AG04449 (cell line): ENCODE data around the gene MYADML2.

Experiments used
- CTCF ChIA-PET: fragments of 350-600 bp; formaldehyde crosslinking; extraction: SDS; loops from one replicate; lab custom pipeline; 2021; ENCODE audit warnings: antibody characterized with exemption; lab: Yijun Ruan, JAX
- POLR2A ChIA-PET: fragments of 400-600, 350-600 bp; formaldehyde crosslinking; extraction: SDS; loops from one replicate; lab custom pipeline; 2020; ENCODE audit warnings: antibody characterized with exemption, inconsistent platforms; lab: Yijun Ruan, JAX
- DNase-seq: peaks from one replicate; pipeline ENCODE4 v3.0.0-alpha.2; 2010; ENCODE audit warnings: low read depth, low spot score
- H3K4me3 ChIP-seq: 2 replicates; pipeline ENCODE4 v1.5.1; 2011; ENCODE audit warnings: low read depth, mild to moderate bottlenecking, control low read depth, low read length
- CTCF ChIP-seq: IDR thresholded peaks from one replicate; pipeline ENCODE4 v1.5.1; 2011; ENCODE audit warnings: mild to moderate bottlenecking, moderate library complexity, low read length, control low read depth, inconsistent platforms; ENCODE audit not compliant: insufficient read depth; ENCODE audit errors: missing control alignments

Gene MYADML2

GRCh38 chr17:81901167-81902022, 45.6 kb downstream of the MYADML2 start:
- no peak for TF ChIP-seq CTCF
- DNase-seq = no peak
- CTCF ChIA-PET = interaction anchor here (0.7 to 1.0 kb wide), 2 partner anchors 9 to 18 kb away, joined by 3 read pairs; no protein-coding TSS in a partner anchor
- H3K4me3 ChIP-seq = no peak overlapping the region; the same call in 1 of the 2 replicates
- POLR2A ChIA-PET = no interaction called here

- no peak overlapping the region for H3K4me3 ChIP-seq
- no peak for TF ChIP-seq CTCF
- ChIA-PET CTCF (no interaction called here), POLR2A (interaction anchor here (0.5 kb wide), 1 partner anchor 39 kb away, joined by 5 read pairs; no protein-coding TSS in a partner anchor)
- DNase-seq = no peak
Measured at GRCh38 chr17:81900181-81900820, 46.7 kb downstream of the MYADML2 start.

GRCh38 chr17:81899514-81900166, 47.4 kb downstream of the MYADML2 start:
- POLR2A ChIA-PET = interaction anchor here (0.5 to 0.8 kb wide), 2 partner anchors 27 to 38 kb away, joined by 3 to 5 read pairs; no protein-coding TSS in a partner anchor
- DNase-seq = no peak
- TF ChIP-seq CTCF = no peak
- H3K4me3 ChIP-seq = no peak overlapping the region
- CTCF ChIA-PET = interaction anchor here (1.1 kb wide), 1 partner anchor 30 kb away, joined by 4 read pairs; no protein-coding TSS in a partner anchor

GRCh38 chr17:81898885-81899284, 48.1 kb downstream of the MYADML2 start:
- H3K4me3 ChIP-seq = no peak overlapping the region
- ChIA-PET POLR2A (interaction anchor here (0.8 kb wide), 1 partner anchor 28 kb away, joined by 3 read pairs; no protein-coding TSS in a partner anchor), CTCF (interaction anchor here (1.1 kb wide), 1 partner anchor 29 kb away, joined by 4 read pairs; no protein-coding TSS in a partner anchor)
- DNase-seq = no peak
- no peak for TF ChIP-seq CTCF

GRCh38 chr17:81898029-81898866, 48.8 kb downstream of the MYADML2 start:
- ChIA-PET CTCF (interaction anchor here (1.0 to 1.4 kb wide), 4 partner anchors 25 to 123 kb away, joined by 3 to 4 read pairs (median 4); no protein-coding TSS in a partner anchor), POLR2A (interaction anchor here (0.9 to 1.0 kb wide), 3 partner anchors 26 to 197 kb away, joined by 3 to 4 read pairs (median 3); no protein-coding TSS in a partner anchor)
- DNase-seq = peak; percentile 69
- TF ChIP-seq CTCF = no peak
- no peak overlapping the region for H3K4me3 ChIP-seq
